GM19397 (cell line): ENCODE data around the gene ADGRE3.
"Not testable (repeated sequence)": the region's sequence is repeated elsewhere in the genome, so short reads cannot be mapped to it uniquely, and the experiment has no call there.

Experiments used
- ATAC-seq: cut with Tn5 transposase; IDR thresholded peaks from one replicate; pipeline ENCODE4 v1.9.1; 2021; ENCODE audit warnings: mild to moderate bottlenecking, moderate library complexity; ENCODE audit not compliant: unreplicated experiment

Gene ADGRE3

DNA sequence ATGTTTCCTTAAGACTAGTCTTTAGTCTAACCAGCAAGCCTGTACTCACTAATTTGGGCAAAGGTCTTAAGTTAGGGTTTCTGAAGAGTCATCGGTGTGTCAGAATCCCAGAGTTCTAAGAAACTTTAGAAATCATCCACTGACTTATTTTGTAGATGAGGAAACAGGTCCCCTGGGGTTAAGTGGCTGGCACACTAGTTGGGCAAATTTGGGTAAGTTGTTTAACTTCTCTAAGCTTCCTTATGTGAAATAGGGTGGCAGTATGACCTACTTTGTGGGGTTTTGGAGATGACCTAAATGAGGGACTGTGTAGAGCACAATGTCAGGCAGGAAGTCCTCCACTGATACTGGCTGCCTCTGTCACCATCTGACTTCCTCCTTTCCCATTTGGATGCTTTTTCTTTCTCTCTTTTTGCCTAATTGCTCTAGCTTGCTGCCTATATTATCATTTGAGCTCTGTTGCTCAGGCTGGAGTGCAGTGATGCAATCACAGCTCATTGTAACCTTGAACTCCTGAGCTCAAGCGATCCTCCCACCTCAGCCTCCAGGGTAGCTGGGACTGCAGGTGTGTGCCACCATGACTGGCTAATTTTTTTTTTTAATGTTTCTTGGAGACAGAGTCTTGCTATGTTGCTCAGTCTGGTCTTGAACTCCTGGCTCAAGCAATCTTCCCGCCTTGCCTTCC is 2.3 kb downstream of the ADGRE3 start:
- no peak for ATAC-seq

GRCh38 chr19:14670408-14670807 is 4.2 kb downstream of the ADGRE3 start:
- no peak for ATAC-seq

DNA sequence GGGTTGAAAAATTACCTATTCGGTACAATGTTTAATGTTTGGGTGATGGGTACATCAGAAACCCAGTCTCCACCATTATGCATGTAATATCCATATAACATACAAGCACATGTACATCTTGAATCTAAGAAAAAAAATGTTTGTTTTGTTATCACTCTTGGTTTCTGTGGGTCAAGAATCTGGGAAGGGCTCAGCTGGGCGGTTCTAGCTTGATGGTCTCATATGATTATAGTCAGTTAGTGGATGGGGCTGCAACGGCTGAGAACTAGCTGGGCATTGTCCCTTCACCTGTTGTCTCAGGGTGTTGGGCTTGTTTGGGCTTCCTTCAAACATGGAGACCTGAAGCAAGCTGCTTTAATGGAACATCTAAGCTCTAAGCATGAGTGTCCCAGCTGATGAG is 4.7 kb downstream of the ADGRE3 start:
- no peak for ATAC-seq

GRCh38 chr19:14661372-14661924 is 13.2 kb downstream of the ADGRE3 start:
- ATAC-seq: no peak

DNA sequence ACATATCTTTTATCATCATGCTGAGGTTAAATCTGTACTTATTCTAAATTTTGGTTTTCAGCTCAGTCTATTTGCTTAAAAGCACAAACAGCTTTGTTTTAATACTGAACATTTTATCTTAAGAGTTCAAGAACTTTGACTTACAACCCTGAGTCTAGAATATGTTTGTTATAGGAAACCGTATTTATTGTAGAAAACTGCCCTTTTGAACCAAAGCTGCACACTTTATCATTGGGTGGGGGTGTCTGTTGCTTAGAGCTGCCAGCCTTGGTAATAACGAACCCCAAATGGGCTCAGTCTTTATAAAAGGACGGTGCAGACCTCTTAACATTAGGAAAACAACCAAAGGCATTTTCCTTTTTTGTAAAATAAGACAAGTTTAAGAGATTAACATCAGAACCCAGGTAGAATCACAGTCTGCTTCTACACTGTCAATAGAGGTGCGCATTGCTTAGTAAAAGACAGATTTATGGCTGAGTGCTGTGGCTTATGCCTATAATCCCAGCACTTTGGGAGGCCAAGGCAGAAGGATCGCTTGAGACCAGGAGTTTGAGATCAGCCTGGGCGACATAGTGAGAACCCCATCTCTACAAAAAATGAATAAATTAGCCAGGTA is 14.7 kb downstream of the ADGRE3 start:
- ATAC-seq: no peak

DNA sequence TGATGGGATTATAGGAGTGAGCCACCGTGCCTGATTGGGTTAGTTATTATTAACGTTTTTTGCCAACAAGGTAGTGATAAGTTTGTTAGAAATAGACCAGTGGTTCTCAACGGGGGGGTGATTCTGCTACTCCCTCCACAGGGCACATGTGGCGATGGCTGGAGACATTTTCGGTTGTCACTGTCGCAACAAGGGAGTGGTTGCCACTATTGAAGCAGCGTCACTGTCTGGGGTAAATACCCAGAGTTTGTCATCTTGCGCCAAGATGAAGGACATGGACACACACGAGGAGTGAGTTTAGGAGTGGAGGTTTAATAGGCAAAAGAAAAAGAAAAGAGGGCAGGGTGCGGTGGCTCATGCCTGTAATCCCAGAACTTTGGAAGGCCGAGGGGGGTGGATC is 18.9 kb downstream of the ADGRE3 start:
- ATAC-seq: no peak

DNA sequence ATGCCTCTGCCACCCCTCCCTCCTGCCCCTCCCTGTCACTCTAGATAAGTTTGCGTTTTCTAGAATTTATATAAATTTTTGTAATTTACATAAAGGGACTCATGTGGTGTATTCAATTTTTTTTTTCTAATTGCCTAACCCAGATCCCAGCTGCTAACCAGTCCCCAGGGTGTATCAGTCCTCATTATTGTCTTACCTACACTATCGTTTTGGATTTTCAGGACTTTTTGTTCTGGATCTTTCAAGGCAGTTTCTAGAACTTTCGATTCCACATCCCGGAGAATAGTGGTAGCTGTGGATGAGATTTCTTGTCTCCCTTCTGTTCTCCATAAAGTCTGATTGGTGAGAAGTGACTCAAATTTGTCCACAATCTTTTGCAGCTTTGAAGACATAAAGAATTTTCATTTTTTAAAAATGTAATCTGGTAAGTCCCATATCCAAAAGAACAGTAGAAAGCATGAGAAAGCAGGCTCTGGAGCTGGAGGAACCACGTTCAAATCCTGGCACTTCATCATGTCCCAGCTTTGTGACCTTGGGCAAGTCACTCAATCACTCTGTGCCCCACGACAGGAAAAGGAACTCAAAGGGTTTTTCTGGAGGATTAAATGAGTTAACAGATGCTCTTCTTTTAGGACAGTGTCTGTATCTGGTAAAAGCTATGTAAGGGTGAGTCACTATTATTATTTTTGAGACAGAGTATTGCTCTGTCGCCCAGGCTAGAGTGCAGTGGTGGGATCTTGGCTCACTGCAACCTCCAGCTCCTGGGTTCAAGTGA is 19.7 kb downstream of the ADGRE3 start:
- ATAC-seq: no peak

- no peak for ATAC-seq
Measured at GRCh38 chr19:14650161-14650560, 24.5 kb downstream of the ADGRE3 start.

DNA sequence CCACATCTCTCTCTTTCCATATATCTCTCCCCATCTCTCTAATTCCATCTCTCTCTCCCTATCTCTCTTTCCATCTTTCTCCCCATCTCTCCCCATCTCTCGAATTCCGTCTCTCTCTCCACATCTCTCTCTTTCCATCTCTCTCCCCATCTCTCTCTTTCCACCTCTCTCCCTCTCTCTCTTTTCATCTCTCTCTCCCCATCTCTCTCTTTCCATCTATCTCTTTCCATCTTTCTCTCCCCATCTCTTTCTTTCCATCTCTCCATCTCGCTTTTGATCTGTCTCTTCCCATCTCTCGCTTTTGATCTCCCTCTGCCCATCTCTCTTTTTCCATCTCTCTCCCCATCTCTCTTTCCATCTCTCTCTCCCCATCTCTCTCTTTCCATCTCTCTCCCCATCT is 25.6 kb downstream of the ADGRE3 start:
- no peak for ATAC-seq

DNA sequence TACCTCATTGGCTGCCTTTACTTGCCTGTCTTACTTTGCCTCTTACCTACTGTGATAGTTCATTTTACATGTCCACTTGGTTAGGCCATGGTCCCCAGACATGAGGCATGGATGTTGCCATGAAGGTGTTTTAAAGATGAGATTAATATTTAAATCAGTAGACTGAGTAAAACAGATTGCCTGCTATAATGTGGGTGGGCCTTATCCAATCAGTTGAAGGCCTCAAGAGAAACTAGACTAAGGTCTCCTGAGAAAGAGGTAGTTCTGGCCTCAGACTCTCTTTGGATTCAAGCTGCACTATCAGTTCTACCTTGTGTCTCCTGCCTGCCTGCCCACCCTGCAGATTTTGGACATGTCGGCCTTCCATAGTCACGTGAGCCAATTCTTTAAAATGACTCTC is 26.1 kb downstream of the ADGRE3 start:
- ATAC-seq: no peak

GRCh38 chr19:14639536-14640277 is 34.9 kb downstream of the ADGRE3 start:
- no peak for ATAC-seq

DNA sequence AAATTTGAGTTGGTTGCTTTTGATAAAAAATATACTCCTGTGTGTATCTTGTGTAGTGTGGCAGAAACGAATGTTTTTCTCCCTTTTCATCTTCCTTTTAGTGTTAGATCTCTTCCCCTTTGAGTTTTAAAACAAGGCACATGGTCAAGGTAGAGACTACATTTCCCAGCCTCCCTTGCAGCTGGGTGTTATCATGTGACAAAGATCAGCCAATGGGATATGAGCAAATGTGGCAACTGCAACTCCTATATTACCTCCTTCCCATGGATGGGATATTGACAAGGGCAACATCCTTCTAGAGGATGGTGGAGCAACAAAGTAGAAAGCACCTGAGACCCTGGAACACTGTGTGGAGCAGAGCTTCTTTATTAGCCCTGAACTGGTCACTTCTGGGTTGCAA is 42.4 kb downstream of the ADGRE3 start:
- no peak for ATAC-seq

DNA sequence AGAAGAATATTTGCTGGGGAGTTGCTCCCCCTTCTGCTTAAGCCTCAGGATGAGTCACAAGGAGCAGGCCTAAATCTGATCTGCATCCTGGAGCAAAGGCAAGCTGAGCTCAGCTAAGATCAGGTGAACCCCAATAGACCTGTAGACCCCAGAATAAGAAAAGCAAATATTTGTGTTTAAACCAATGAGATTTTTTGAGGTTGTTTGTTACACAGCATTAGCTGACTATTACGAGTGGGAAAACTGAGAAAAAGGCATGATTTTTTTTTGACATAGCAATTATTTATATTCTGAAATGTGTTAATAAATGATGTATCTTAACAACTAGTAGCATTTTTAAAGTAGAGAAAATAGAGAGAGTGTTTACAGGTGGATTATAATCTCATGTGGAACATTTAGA is 45.1 kb downstream of the ADGRE3 start:
- no peak for ATAC-seq

DNA sequence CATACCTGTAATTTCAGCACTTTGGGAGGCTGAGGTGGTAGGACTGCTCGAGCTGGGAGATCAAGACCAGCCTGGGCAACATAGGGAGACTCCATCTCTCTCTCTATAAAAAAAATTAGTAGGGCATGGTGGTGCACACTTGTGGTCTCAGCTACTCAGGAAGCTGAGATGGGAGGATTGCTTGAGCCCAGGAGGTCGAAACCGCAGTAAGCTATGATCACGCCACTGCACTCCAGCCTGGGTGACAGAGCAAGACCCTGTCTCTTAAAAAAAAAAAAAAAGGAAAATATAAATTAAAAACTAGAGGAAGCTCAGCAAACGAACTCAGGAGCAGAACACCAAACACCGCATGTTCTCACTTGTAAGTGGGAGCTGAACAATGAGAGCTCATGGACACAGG is 50.2 kb downstream of the ADGRE3 start:
- not testable (repeated sequence) for ATAC-seq

DNA sequence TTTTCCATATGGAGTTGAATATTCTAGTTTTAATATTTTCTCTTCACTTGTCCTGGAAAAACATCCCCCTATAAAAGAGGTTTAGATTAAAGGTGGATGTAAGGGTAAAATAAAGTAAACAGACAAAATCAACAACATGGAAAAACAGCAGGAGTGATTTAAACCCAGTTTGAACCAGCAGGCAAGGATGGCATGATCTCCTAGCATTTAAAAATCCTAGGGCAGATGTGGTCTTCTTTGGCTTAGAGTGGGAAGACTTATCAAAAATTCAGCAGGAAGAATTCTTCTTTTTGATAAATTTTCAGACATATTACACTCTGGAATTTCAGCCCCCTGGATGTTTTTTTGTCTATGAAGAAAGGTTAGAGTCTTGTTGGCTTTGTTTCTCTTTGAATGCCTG is 55.2 kb downstream of the ADGRE3 start:
- ATAC-seq: no peak

DNA sequence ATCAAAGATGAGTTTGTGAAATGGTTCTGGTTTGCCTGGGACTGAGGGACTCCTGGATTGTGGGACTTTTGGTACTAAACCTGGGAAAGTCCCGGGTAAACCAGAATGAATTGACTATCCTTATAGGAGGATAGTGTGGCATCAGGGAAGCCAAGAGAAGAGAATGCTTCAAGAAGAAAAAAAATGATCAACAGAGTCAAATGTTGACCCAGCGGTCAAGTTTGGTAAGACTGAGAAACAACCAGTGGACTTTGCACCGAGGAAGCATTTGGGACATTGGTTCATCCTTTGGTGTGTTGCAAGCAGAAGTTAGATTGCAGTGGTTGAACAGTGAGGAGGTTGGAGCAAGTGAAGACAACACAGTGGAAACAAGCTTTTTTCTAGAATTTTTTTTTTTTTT is 58.2 kb downstream of the ADGRE3 start:
- ATAC-seq: no peak

DNA sequence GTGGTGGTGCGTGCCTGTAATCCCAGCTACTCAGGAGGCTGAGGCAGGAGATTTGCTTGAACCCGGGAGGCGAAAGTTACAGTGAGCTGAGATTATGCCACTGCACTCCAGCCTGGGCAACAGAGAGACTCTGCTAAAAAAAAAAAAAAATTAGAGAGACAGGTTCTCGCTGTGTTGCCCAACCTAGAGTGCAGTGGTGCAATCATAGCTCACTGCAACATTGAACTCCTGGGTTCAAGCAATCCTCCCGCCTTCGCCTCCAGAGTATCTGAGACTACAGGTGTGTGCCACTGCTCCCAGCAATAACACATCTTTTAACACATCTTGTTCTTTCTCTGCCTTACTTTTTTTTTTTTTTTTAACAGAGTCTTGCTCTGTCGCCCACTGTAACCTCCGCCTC is 59.0 kb downstream of the ADGRE3 start:
- ATAC-seq: no peak

- ATAC-seq: no peak
Measured at GRCh38 chr19:14614099-14614412, 60.6 kb downstream of the ADGRE3 start.

GRCh38 chr19:14613399-14614098 is 61.1 kb downstream of the ADGRE3 start:
- ATAC-seq: not testable (repeated sequence)

DNA sequence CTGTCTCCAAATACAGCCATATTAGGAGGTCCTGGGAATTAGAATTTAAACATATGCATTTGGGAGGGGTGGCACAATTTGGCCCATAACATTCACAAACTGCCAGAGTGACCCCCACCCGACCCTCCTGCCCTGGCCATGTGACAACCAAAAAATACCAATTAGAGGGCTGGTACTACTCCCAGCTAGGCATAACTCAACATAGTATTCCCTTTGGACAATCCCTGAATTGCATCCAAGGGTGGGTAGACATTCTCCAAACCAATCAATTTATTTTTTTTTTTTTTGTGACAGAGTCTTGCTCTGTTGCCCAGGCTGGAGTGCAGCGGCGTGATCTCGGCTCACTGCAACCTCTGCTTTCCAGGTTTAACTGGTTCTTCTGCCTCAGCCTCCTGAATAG is 62.0 kb downstream of the ADGRE3 start:
- no peak for ATAC-seq

GRCh38 chr19:14612242-14612641 is 62.4 kb downstream of the ADGRE3 start:
- not testable (repeated sequence) for ATAC-seq
